NCI-H524 treated with DMSO at 0.1 percent for 48 hours (cell line): Measurements from ENCODE around the gene LRRC8E.

Experiments
- DNase-seq: peaks from one replicate; lab custom pipeline; 2025; lab: John Stamatoyannopoulos, UW

Gene LRRC8E

GRCh38 chr19:7888145-7888825, at the start of gene LRRC8E:
LRRC8E (plus strand) TSS chr19:7888510; CDS start chr19:7895604, 7,094 bp downstream.
- no peak for DNase-seq

DNA sequence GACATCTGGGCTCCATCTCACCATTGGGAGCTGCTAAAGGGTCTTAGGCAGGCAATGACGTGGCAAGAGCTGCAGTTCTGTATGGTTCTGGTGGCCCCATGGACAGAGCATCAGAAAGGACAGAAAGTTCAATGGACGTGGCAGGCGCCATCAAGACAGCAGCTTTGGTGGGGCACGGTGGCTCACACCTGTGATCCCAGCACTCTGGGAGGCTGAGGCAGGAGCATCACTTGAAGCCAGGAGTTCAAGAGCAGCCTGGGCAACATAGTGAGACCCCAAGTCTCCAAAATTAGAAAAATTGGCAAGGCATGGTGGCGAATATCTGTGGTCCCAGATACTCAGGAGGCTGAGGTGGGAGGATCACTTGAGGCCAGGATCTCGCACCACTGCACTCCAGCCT, 48.8 kb upstream of the LRRC8E start:
- DNase-seq = no peak

DNA sequence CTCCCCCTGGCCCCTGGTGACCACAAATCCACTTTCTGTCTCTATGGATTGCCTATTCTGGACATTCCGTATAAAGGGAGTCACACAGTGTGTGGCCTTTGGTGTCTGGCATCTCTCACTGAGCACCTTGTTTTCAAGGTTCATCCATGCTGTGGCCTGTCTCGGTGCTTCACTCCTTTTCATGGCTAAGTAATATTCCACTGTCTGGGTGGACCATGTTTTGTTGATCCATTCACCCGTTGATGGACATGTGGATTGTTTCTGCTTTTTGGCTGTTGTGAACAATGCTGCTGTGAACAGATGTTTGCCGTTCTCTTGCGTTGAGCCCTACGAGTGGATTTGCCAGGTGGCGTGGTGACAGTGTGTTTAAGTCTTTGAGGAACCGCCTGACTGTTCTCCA, 47.7 kb upstream of the LRRC8E start:
- DNase-seq = no peak

GRCh38 chr19:7841751-7842660, 46.3 kb upstream of the LRRC8E start:
- no peak for DNase-seq

- DNase-seq = no peak
These were observed 45.5 kb upstream of the LRRC8E start for GRCh38 chr19:7842661-7843294.

DNA sequence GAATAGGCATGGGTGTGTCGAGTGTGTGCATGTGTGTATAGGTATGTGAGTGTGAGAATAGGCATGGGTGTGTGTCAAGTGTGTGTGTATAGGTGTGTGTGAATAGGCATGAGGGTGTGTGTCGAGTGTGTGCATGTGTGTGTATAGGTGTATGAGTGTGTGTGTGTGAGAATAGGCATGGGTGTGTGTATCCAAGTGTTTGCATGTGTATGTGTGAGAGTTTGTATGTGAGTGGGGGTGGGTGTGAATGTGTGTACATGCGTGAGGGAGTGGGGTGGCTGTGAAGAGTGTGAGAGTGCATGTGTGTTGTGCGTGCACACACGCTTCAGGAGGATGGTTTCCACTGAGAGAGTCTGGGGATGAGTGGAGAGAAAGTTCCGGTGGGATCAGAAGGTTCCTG, 44.8 kb upstream of the LRRC8E start:
- DNase-seq = no peak

DNA sequence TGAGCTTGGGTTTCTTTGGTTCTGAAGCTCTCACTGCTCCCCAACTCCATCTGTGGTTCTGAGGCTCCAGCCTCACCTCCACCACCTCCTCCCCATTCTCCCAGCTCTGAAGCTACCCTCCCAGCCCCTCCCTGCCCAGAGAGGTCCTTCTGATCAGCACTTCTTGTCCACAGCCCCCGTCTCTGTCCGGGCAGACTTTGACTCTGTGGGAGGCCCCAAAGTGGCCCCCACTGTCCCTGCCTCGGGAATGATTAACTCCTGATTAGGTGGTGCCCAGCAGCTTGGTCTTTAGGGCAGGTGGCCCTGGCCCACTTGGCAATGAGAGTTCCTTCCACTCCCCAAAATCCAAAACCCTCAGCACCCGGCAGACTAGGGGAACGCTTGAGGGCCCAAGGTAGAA, 43.9 kb upstream of the LRRC8E start:
- no peak for DNase-seq

- no peak for DNase-seq
These were observed 43.4 kb upstream of the LRRC8E start for GRCh38 chr19:7844951-7845350.

GRCh38 chr19:7845390-7846154, 42.7 kb upstream of the LRRC8E start:
- DNase-seq = no peak

DNA sequence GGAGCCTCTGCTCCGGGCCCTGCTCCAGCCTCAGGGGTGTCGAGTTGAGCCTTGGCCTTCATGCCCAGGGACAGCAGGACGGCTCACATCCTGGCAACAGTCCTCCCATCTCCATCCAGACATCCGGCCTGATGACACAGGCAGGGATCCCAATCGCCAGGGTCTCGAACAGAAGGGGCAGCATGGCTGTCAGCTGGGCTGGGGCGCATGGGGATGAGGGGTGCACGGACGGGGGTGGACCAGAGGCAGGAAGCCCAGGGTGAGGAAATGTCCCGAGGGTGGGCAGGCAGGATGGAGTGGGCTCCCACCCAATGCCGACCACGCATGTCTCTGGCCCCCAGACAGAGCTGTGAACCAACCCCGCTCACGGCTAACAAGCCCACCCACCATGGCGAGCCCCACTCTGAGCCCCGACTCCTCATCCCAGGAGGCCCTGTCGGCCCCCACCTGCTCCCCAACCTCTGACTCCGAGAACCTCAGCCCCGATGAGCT, 42.1 kb upstream of the LRRC8E start:
- no peak for DNase-seq

- DNase-seq = no peak
These were observed 40.6 kb upstream of the LRRC8E start for GRCh38 chr19:7847664-7848063.

DNA sequence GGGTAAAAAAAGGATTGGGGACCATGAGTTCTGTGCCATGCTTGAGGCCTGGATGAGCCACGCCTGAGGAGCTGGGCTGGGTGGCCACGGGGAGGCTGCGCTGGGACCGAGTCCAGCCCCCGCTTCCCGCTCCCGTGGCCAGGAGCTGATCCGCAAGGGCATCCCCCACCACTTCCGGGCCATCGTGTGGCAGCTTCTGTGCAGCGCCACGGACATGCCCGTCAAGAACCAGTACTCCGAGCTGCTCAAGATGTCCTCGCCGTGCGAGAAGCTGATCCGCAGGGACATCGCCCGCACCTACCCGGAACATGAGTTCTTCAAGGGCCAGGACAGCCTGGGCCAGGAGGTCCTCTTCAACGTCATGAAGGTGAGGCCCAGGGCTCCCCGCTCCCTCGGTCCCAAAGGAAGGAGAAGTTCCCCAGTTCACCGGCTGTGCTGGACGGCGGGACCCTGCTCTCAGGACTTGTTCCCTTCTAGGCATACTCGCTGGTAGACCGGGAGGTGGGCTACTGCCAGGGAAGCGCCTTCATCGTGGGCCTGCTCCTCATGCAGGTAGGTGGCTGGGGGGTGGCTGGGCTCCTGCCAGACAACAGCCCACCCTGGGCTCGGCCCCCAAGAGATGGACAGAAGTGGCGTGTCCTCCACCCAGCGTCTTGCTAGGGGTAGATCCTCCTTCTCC, 39.4 kb upstream of the LRRC8E start:
- no peak for DNase-seq

GRCh38 chr19:7849631-7849999, 38.7 kb upstream of the LRRC8E start:
- DNase-seq = no peak

GRCh38 chr19:7850000-7850813, 38.1 kb upstream of the LRRC8E start:
- no peak for DNase-seq

GRCh38 chr19:7850945-7851622, 37.2 kb upstream of the LRRC8E start:
- DNase-seq = no peak

DNA sequence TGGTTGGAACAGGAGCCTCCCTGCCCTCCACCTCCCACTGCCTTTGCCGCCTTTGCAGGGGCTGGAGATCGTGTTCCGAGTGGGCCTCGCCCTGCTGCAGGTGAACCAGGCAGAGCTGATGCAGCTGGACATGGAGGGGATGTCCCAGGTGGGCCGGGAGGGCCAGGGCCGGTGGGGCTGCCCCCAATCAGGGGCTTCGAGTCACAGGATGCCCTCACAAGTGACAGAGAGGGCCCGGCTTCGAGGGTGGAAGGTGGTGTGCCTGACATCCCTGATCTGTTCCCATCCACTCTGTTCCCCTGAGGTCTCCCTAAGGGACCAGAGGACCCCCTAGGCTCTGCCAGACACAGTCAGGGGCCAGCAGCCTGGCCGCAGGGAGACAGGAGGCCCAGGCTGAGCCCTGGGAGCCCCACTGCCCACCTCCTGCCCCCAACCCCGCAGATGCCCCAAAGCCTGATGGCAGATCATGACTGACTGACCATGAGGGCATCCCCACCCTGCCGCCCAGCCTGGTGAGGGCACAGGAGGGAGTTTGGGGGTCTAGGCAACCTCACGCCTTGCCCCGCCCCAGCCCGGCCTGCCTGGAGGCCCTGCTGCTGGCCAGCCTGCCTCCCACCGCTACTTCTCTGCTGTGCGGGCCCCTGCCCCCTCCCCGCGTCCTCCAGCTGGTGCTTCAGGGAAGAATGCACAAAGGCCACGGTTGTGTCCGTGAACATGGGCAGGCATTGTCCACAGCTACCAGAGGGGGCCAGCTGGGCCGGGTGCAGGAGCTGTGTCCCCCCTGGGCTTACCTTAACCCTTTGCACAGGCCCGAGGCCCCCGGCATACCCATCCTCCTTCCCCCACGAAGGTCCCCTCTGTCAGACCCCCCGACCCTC, 36.4 kb upstream of the LRRC8E start:
- no peak for DNase-seq

DNA sequence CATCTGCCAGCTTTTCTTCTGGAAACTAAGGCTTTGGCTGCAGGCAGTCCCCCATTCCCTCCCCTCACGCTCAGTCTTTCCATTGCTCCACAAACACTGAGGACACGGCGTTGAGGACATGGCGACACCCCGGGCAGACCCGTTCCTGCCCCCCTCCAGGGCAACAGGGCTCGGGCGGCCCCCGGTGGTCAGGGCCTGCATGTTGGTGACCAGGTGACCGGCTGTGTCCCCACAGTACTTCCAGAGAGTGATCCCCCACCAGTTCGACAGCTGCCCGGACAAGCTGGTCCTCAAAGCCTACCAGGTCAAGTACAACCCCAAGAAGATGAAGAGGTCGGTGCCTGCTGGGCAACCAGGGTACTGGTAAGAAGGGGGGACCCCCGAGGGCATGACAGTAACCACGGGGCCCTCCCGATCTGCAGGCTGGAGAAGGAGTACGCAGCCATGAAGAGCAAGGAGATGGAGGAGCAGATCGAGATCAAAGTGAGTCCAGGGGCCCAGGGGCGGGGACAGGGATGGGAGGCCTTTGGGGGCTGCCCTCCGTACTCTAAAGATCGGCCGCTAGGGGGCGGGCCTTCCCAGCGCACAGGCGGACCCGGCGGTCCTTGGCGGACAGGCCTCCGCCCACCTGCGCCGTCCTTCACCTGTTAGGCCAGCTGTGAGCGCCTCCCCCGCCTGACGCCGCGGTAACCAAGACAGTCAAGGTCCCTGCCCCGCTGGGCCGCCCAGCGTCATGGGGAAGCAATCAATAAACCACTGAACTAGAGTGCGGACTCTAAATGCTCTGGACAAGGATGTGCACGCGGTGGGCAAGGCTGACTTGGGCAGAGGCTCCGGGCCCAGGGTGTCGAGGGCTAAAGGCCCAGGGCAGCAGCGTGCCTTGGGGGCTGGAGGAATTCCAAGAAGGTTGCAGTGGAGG, 35.2 kb upstream of the LRRC8E start:
- DNase-seq = no peak

- no peak for DNase-seq
These were observed 34.6 kb upstream of the LRRC8E start for GRCh38 chr19:7853770-7854128.
